HEK293 (cell line): ENCODE data around the gene EIF3F.
A peak's percentile ranks its signal among the peaks of the same experiment; 100 is the strongest.

Source experiments
- CTCF ChIA-PET: fragments of 350-600 bp; formaldehyde crosslinking; extraction: SDS; loops from one replicate; lab custom pipeline; 2021; ENCODE audit warnings: antibody characterized with exemption; lab: Yijun Ruan, JAX
- POLR2A ChIA-PET: fragments of 300-600 bp; formaldehyde crosslinking; extraction: SDS; loops from one replicate; lab custom pipeline; 2020; ENCODE audit warnings: antibody characterized with exemption, inconsistent platforms; lab: Yijun Ruan, JAX
- H3K27ac ChIP-seq: fragments of 200-500 bp; sonication (Bioruptor generic); 2 replicates; pipeline ENCODE4 v1.5.1; 2014; ENCODE audit warnings: low read depth, low read length, control low read depth, inconsistent platforms; ENCODE audit errors: extremely low read depth
- H3K36me3 ChIP-seq, 2 experiments: fragments of 200-500 bp in 1 of 2; sonication (Bioruptor generic) in 1 of 2; 1 replicate in 1 of 2; 2 replicates in 1 of 2; pipeline ENCODE4 v1.5.1; 2014 to 2017; ENCODE audit warnings: inconsistent platforms in 2 of 2, low read length in 2 of 2; ENCODE audit not compliant: control insufficient read depth in 2 of 2, insufficient read depth in 1 of 2
- H3K4me1 ChIP-seq: fragments of 200-500 bp; sonication (Bioruptor generic); 2 replicates; pipeline ENCODE4 v1.5.1; 2014; ENCODE audit warnings: mild to moderate bottlenecking, low read length, inconsistent platforms; ENCODE audit not compliant: control insufficient read depth, insufficient read depth
- H3K4me3 ChIP-seq: 2 replicates; pipeline ENCODE4 v1.5.1; 2011; ENCODE audit warnings: low read depth, mild to moderate bottlenecking, control low read depth, low read length, moderate library complexity
- H3K9me3 ChIP-seq: fragments of 200-500 bp; sonication (Bioruptor generic); 2 replicates; pipeline ENCODE4 v1.5.1; 2014; ENCODE audit warnings: low read depth, low read length, inconsistent platforms; ENCODE audit not compliant: control insufficient read depth, insufficient read depth
- BCL11B ChIP-seq: fragments of 450-650 bp; formaldehyde crosslinking; IDR thresholded peaks from 2 replicates; pipeline ENCODE4 v1.5.1; 2016; ENCODE audit warnings: low read depth, missing biosample characterization, missing genetic modification characterization
- TCF7L2 ChIP-seq: IDR thresholded peaks from 2 replicates; pipeline ENCODE4 v1.6.1; 2011; ENCODE audit warnings: low read depth, mild to moderate bottlenecking, inconsistent platforms, low read length, moderate library complexity, borderline replicate concordance
- ZFHX2 ChIP-seq: fragments of 450-650 bp; formaldehyde crosslinking; conservative IDR thresholded peaks from 2 replicates; pipeline ENCODE4 v1.5.1; 2016; ENCODE audit warnings: missing biosample characterization, missing genetic modification characterization
- ZIC2 ChIP-seq: fragments of 450-650 bp; formaldehyde crosslinking; IDR thresholded peaks from 2 replicates; pipeline ENCODE4 v1.5.1; 2016; ENCODE audit warnings: missing biosample characterization, missing genetic modification characterization
- ZNF174 ChIP-seq: fragments of 450-650 bp; formaldehyde crosslinking; IDR thresholded peaks from 2 replicates; pipeline ENCODE4 v1.5.0; 2017; ENCODE audit warnings: missing biosample characterization, mild to moderate bottlenecking, missing genetic modification characterization
- ZNF426 ChIP-seq: fragments of 450-650 bp; formaldehyde crosslinking; IDR thresholded peaks from 2 replicates; pipeline ENCODE4 v1.5.1; 2017; ENCODE audit warnings: missing biosample characterization, missing genetic modification characterization, mild to moderate bottlenecking, inconsistent platforms, moderate library complexity
- TF ChIP-seq, protein P1 (sequence below): sonication (generic); formaldehyde crosslinking; IDR thresholded peaks from 2 replicates; pipeline ENCODE4 v1.8.1; 2022; ENCODE audit warnings: mild to moderate bottlenecking, moderate library complexity, missing genetic modification reagents
- TF ChIP-seq, protein P2 (sequence below): fragments of 450-650 bp; formaldehyde crosslinking; IDR thresholded peaks from 2 replicates; pipeline ENCODE4 v1.5.1; 2016; ENCODE audit warnings: missing biosample characterization, missing genetic modification characterization, borderline replicate concordance
- TF ChIP-seq, protein P3 (sequence below): fragments of 450-650 bp; formaldehyde crosslinking; IDR thresholded peaks from 2 replicates; pipeline ENCODE4 v1.5.1; 2016; ENCODE audit warnings: missing biosample characterization, missing genetic modification characterization
- TF ChIP-seq, protein P4 (sequence below): fragments of 450-650 bp; formaldehyde crosslinking; IDR thresholded peaks from 2 replicates; pipeline ENCODE4 v1.5.1; 2016; ENCODE audit warnings: missing biosample characterization, missing genetic modification characterization
- TF ChIP-seq, protein P5 (sequence below): fragments of 450-650 bp; IDR thresholded peaks from 2 replicates; pipeline ENCODE4 v1.5.1; 2018; ENCODE audit warnings: missing biosample characterization, mild to moderate bottlenecking, missing genetic modification characterization

Gene EIF3F

DNA sequence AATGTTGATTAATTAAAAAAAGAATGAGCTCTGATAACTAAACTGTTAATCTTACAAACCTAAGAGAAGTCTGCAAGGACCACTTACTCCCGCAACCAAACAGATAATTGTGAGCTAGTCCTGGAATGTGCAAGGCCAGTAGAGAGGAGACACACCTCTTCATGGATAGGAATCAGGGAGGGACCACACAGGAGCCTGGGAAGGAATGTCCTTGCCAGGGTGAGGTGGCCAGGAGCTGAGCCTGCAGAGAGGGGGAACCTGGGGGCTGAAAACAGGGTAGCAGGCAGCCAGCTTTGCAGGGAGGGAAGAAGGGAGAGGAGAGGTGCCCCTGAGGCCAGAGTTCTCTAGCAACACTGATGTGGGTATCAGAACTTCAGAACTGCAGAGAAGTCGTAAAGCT lies 12.5 kb upstream of the EIF3F start:
- Histone ChIP-seq H3K4me1 (no peaks in the 10 kb centered on the region), H3K27ac (no peak overlapping the region), H3K9me3 (no peaks in the 10 kb centered on the region), H3K4me3 (no peak overlapping the region), H3K36me3 (no peaks in the 10 kb centered on the region)
- POLR2A ChIA-PET = interaction anchor here (1.2 kb wide), 1 partner anchor 12 kb away, joined by 5 read pairs; the partner anchor contains the start of gene EIF3F
- TF ChIP-seq, protein P1, sequence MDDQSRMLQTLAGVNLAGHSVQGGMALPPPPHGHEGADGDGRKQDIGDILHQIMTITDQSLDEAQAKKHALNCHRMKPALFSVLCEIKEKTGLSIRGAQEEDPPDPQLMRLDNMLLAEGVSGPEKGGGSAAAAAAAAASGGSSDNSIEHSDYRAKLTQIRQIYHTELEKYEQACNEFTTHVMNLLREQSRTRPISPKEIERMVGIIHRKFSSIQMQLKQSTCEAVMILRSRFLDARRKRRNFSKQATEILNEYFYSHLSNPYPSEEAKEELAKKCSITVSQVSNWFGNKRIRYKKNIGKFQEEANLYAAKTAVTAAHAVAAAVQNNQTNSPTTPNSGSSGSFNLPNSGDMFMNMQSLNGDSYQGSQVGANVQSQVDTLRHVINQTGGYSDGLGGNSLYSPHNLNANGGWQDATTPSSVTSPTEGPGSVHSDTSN = no peak
- no peak for TF ChIP-seq BCL11B (tag by site-specific recombination)
- TF ChIP-seq ZIC2 (tag by site-specific recombination) = no peak
- no peak for TF ChIP-seq ZFHX2 (tag by site-specific recombination)
- TF ChIP-seq TCF7L2 = no peak
- no peak for TF ChIP-seq ZNF426
- TF ChIP-seq, protein P2, sequence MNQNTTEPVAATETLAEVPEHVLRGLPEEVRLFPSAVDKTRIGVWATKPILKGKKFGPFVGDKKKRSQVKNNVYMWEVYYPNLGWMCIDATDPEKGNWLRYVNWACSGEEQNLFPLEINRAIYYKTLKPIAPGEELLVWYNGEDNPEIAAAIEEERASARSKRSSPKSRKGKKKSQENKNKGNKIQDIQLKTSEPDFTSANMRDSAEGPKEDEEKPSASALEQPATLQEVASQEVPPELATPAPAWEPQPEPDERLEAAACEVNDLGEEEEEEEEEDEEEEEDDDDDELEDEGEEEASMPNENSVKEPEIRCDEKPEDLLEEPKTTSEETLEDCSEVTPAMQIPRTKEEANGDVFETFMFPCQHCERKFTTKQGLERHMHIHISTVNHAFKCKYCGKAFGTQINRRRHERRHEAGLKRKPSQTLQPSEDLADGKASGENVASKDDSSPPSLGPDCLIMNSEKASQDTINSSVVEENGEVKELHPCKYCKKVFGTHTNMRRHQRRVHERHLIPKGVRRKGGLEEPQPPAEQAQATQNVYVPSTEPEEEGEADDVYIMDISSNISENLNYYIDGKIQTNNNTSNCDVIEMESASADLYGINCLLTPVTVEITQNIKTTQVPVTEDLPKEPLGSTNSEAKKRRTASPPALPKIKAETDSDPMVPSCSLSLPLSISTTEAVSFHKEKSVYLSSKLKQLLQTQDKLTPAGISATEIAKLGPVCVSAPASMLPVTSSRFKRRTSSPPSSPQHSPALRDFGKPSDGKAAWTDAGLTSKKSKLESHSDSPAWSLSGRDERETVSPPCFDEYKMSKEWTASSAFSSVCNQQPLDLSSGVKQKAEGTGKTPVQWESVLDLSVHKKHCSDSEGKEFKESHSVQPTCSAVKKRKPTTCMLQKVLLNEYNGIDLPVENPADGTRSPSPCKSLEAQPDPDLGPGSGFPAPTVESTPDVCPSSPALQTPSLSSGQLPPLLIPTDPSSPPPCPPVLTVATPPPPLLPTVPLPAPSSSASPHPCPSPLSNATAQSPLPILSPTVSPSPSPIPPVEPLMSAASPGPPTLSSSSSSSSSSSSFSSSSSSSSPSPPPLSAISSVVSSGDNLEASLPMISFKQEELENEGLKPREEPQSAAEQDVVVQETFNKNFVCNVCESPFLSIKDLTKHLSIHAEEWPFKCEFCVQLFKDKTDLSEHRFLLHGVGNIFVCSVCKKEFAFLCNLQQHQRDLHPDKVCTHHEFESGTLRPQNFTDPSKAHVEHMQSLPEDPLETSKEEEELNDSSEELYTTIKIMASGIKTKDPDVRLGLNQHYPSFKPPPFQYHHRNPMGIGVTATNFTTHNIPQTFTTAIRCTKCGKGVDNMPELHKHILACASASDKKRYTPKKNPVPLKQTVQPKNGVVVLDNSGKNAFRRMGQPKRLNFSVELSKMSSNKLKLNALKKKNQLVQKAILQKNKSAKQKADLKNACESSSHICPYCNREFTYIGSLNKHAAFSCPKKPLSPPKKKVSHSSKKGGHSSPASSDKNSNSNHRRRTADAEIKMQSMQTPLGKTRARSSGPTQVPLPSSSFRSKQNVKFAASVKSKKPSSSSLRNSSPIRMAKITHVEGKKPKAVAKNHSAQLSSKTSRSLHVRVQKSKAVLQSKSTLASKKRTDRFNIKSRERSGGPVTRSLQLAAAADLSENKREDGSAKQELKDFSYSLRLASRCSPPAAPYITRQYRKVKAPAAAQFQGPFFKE (tag by site-specific recombination) = no peak
- TF ChIP-seq, protein P3, sequence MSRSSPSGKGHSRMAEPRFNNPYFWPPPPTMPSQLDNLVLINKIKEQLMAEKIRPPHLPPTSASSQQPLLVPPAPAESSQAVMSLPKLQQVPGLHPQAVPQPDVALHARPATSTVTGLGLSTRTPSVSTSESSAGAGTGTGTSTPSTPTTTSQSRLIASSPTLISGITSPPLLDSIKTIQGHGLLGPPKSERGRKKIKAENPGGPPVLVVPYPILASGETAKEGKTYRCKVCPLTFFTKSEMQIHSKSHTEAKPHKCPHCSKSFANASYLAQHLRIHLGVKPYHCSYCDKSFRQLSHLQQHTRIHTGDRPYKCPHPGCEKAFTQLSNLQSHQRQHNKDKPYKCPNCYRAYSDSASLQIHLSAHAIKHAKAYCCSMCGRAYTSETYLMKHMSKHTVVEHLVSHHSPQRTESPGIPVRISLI (tag by site-specific recombination) = no peak
- TF ChIP-seq, protein P4, sequence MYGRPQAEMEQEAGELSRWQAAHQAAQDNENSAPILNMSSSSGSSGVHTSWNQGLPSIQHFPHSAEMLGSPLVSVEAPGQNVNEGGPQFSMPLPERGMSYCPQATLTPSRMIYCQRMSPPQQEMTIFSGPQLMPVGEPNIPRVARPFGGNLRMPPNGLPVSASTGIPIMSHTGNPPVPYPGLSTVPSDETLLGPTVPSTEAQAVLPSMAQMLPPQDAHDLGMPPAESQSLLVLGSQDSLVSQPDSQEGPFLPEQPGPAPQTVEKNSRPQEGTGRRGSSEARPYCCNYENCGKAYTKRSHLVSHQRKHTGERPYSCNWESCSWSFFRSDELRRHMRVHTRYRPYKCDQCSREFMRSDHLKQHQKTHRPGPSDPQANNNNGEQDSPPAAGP (tag by site-specific recombination) = no peak
- CTCF ChIA-PET = interaction anchor here (0.6 to 5.2 kb wide), 2 partner anchors 12 to 1304 kb away, joined by 3 to 36 read pairs; partner anchors contain the start of gene EIF3F

DNA sequence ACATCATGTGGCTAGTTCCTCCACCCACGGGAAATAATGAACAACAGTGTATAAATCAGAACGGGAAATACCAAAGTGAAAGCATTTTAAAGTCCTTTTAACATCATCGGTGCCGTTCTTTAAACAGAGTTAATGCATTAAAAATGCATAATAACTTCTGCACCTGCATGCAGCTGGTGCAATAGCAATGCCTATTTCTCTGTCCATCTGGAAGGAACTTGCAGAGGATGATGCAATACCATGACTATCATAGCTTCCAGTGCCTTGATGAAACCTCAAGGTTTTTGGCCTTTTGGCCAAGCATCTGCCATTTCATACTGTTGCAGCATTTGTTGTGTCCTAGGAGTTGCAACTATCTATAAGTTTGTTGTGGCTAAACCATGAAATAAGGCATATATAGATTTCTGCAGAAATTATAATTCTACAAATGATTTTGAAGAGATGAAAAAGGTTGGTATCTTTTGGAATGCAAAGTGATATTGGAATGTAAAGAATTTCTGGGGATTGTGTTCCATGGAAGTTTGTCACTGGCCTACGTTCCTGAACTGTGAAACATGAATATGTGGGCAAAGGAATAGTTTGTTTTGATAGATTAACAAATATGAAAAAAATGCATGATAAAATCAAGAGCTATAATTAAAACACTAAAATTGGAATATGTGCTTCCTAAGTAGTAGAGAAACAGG lies 9.8 kb upstream of the EIF3F start:
- Histone ChIP-seq H3K36me3 (no peaks in the 10 kb centered on the region), H3K9me3 (no peaks in the 10 kb centered on the region), H3K27ac (no peak overlapping the region), H3K4me1 (no peaks in the 10 kb centered on the region), H3K4me3 (no peak overlapping the region)
- ChIA-PET CTCF (interaction anchor here (0.6 to 5.2 kb wide), 6 partner anchors 9 to 1440 kb away, joined by 3 to 36 read pairs (median 4); partner anchors contain the start of gene EIF3F), POLR2A (interaction anchor here (2.3 kb wide), 1 partner anchor 10 kb away, joined by 5 read pairs; the partner anchor contains the start of gene EIF3F)
- TF ChIP-seq, protein P5, sequence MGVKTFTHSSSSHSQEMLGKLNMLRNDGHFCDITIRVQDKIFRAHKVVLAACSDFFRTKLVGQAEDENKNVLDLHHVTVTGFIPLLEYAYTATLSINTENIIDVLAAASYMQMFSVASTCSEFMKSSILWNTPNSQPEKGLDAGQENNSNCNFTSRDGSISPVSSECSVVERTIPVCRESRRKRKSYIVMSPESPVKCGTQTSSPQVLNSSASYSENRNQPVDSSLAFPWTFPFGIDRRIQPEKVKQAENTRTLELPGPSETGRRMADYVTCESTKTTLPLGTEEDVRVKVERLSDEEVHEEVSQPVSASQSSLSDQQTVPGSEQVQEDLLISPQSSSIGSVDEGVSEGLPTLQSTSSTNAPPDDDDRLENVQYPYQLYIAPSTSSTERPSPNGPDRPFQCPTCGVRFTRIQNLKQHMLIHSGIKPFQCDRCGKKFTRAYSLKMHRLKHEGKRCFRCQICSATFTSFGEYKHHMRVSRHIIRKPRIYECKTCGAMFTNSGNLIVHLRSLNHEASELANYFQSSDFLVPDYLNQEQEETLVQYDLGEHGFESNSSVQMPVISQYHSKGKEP (tag by site-specific recombination) = 0 out of 2 replicates have a peak, but pooled peaks have one; percentile 25
- no peak for TF ChIP-seq ZNF174 (tag by site-specific recombination)
- TF ChIP-seq, all 188 proteins: peak for 1
